Duodenal mucosa (tissue), 2 donors: ENCODE data around the gene MAP2K2.

Experiments used
- H3K27ac ChIP-seq: one replicate; pipeline ENCODE4 v1.7.0; 2013; ENCODE audit warnings: low read depth, low read length
- H3K27me3 ChIP-seq, 2 donors: one replicate each; pipeline ENCODE4 v1.7.0; 2013; ENCODE audit warnings: low read length in 2 of 2, control low read depth in 1 of 2; ENCODE audit not compliant: insufficient read depth in 2 of 2, control insufficient read depth in 1 of 2
- H3K36me3 ChIP-seq, 2 donors: one replicate each; pipeline ENCODE4 v1.7.0; 2013; ENCODE audit warnings: low read length in 2 of 2, control low read depth in 1 of 2; ENCODE audit not compliant: insufficient read depth in 2 of 2, control insufficient read depth in 1 of 2
- H3K4me1 ChIP-seq, 2 donors: one replicate each; pipeline ENCODE4 v1.7.0; 2013; ENCODE audit warnings: low read length in 2 of 2, control low read depth in 1 of 2; ENCODE audit not compliant: insufficient read depth in 2 of 2, control insufficient read depth in 1 of 2
- H3K4me3 ChIP-seq, 2 donors: one replicate each; pipeline ENCODE4 v1.7.0; 2013; ENCODE audit warnings: low read length in 2 of 2, low read depth in 1 of 2
- H3K9ac ChIP-seq, 2 donors: one replicate each; pipeline ENCODE4 v1.7.0; 2013; ENCODE audit warnings: low read length in 2 of 2, low read depth in 1 of 2
- H3K9me3 ChIP-seq, 2 donors: one replicate each; pipeline ENCODE4 v1.7.0; 2013; ENCODE audit warnings: low read length in 2 of 2, control low read depth in 1 of 2; ENCODE audit not compliant: control insufficient read depth in 1 of 2

The MAP2K2 gene

DNA sequence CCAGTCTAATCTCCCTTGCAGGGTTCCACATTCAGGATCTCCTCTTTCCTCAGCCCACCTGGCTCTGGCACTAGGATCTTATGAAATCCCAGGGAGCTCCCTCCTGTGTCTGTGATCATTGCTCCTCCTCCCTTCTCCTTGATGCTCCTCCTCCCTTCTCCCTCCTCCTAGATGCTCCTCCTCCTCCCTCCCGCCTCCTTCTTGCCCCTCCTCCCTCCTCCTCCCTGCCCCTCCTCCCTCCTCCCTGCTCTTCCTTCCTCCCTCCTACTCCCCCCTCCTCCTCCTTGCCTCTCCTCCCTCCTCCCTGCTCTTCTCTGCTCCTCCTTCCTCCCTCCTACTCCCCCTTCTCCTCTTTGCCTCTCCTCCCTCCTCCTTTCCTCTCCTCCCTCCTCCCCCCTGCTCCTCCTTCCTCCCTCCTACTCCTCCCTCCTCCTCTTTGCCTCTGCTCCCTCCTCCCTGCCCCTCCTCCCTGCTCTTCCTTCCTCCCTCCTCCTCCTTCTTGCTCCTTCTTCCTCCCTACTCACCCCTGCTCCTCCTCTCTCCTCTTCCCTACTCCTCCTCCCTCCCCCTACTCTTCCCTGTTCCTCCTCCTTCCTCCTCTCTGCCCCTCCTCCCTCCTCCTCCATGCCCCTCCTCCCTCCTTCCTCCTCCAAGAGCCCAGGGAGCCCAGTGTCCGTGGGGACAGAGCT, 42.3 kb downstream of the MAP2K2 start:
- Histone ChIP-seq H3K27me3 (no peaks in the 10 kb centered on the region), H3K36me3 (no peaks in the 10 kb centered on the region), H3K4me1 (peaks cover 25 to 33% of the 10 kb centered on the region in 2 donors), H3K9me3 (no peaks in the 10 kb centered on the region), H3K9ac (no peak overlapping the region), H3K27ac (no peak overlapping the region), H3K4me3 (no peak overlapping the region)

DNA sequence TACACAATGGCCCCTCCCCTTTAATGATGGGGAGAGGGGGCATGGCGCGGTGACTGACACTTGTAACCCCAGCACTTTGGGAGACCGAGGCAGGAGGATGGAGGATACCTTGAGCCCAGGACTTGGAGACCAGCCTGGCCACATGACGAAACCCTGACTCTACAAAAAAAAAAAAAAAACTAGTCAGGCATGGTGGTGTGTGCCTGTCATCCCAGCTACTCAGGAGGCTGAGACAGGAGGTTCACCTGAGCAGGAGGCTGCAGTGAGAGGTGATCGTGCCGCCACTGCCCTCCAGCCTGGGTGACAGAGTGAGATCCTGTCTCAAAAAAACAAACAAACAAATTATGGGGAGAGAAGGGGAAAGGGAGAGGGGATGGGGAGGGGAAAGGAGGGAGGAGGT, 43.4 kb downstream of the MAP2K2 start:
- Histone ChIP-seq H3K36me3 (no peaks in the 10 kb centered on the region), H3K9me3 (no peaks in the 10 kb centered on the region), H3K4me3 (no peak overlapping the region), H3K9ac (no peak overlapping the region), H3K4me1 (peaks cover 25 to 26% of the 10 kb centered on the region in 2 donors), H3K27ac (no peak overlapping the region), H3K27me3 (no peaks in the 10 kb centered on the region)

DNA sequence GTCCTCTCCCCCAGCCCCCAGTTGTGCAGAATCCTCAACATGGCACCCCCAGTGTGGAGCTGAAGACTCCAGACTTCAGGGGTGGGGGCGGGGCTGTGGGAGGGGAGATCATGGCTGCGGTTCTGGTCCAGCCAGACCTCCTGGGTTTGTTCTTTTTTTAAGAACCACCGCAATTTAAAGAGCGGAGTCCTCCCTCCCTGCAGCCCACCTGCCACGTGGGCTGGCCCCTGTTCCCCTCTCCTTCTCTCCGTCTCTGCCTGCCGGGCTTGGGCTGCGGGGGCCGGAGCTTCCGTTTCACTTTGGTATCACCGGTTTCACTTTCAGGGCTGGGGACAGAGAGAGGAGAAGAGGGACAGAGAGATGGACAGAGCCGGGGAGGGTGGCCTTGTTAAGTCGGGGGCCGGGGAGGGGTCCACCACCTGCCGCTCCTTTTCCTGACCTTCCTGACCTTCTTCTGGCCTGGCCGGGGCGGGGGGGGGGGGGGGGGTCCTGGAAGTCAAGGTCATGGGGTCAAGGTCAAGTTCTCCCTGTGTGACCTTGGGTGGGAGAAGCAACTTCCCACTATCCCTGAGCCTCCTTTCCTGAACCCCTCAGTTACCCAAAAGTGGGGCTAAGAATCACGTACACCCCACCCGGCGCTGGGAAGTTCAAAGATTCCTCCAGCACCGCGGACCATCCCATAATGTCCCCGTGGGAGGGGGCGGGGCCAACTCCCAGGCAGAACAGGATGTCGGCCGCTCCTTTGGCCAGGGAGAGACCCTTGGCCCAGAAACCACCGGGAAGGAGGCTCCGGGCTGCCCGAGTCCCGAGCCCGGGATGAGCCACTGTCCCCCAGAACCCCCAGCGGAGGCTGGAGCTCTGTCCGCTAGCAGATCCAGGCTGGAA, 45.9 kb downstream of the MAP2K2 start:
- Histone ChIP-seq H3K4me1 (peaks cover 12 to 16% of the 10 kb centered on the region in 2 donors), H3K9me3 (no peaks in the 10 kb centered on the region), H3K36me3 (no peaks in the 10 kb centered on the region), H3K27me3 (no peaks in the 10 kb centered on the region), H3K27ac (peak overlapping the region; percentile 50), H3K4me3 (peak overlapping the region; percentile 64 to 76), H3K9ac (peak overlapping the region; percentile 64)

DNA sequence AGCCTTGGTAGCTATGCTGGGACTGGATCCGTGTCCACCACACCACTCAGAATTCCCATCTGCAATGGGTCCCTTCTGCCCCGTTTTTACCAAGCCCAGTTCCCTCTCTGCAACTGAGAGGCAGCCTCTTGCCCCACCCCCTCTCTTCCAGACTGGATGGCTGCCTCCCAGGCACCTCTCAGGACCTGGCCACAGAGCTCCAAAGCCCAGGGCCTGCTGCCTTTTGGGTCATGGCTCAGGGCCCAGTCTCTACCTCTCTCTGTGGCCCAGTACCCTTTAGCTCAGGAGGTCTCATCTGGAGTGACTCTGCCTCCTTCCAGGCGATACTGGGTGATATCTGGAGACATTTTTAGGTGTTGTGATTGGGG, 46.9 kb downstream of the MAP2K2 start:
- Histone ChIP-seq H3K9ac (peak overlapping the region in 1 of 2 donors; percentile 64), H3K4me1 (peaks cover 12 to 16% of the 10 kb centered on the region in 2 donors)

DNA sequence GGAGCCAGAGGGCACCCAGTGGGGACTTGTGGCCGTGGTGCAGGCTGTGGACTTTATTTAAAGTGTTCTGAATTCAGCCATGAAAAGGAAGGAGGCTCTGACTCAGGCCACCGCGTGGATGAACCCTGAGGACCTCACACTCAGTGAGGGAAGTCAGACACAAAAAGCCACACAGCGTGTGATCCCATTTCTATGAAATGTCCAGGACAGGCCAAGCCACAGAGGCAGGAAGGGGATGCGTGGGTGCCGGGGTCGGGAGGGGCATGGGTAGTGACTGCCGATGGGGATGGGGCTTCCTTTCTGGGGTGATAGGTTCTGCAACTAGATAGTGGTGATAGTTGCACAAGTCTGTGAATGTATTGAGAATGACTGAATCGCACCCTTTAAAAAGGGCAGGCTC, 48.5 kb downstream of the MAP2K2 start:
- Histone ChIP-seq H3K27me3 (no peaks in the 10 kb centered on the region), H3K27ac (no peak overlapping the region), H3K36me3 (no peaks in the 10 kb centered on the region), H3K4me3 (no peak overlapping the region), H3K9me3 (no peaks in the 10 kb centered on the region), H3K9ac (no peak overlapping the region), H3K4me1 (peaks cover 12 to 16% of the 10 kb centered on the region in 2 donors)

More for the DNA sequence above, 46.9 kb downstream of the MAP2K2 start:
- no peaks in the 10 kb centered on the region for H3K9me3 ChIP-seq
- no peaks in the 10 kb centered on the region for H3K27me3 ChIP-seq
- no peak overlapping the region for H3K27ac ChIP-seq
- no peaks in the 10 kb centered on the region for H3K36me3 ChIP-seq
- no peak overlapping the region for H3K4me3 ChIP-seq

DNA sequence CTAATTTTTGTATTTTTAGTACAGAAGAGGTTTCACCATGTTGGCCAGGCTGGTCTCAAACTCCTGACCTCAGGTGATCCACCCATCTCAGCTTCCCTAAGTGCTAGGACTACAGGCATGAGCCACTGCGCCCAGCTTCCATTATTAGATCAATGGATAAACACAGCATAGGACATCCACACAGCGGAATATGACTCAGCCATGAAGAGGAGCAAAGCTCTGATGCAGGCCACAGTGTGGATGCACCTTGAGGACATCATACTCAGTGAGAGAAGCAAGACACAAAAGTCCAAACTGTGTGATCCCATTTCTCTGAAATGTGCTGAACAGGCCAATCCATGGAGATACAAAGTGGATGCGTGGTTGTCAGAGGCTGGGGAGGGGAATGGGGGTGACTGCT, 52.3 kb downstream of the MAP2K2 start:
- H3K27me3 ChIP-seq, result no peaks in the 10 kb centered on the region
- no peaks in the 10 kb centered on the region for H3K9me3 ChIP-seq
- H3K4me3 ChIP-seq, result no peak overlapping the region
- no peak overlapping the region for H3K9ac ChIP-seq
- peaks cover 10 to 12% of the 10 kb centered on the region in 2 donors for H3K4me1 ChIP-seq
- H3K27ac ChIP-seq, result no peak overlapping the region
- no peaks in the 10 kb centered on the region for H3K36me3 ChIP-seq

DNA sequence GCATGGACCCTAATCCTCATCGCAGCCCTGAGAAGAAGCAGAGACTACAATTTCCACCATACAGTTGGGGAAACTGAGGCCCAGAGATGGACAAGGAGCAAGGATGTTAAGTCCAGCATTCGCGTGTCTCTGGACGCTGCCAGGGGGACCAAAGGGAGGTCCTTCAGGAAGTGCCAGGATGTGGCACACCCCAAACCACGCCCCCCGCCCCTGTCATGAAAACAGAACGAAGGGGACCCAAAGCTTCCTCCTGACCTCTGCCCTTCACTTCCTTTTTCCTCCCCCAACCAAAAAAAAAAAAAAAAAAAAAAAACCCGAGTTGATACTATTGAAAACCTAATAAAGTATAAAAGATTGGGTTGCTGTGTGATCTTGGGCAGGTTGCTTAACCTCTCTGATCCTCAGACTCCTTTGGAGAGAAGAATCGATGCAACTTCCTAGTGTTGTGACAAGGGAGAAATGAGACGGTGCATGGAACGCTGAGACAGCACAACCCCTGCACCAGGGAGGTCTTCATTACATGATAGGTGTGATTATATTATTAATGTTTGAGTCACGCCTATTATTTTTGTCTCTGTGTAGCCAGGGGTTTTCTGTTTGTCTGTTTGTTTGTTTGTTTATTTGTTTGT, 54.5 kb downstream of the MAP2K2 start:
- H3K9ac ChIP-seq, result no peak overlapping the region
- peaks cover 10 to 12% of the 10 kb centered on the region in 2 donors for H3K4me1 ChIP-seq
- H3K4me3 ChIP-seq, result peak overlapping the region in 1 of 2 donors; percentile 35
- H3K27me3 ChIP-seq, result no peaks in the 10 kb centered on the region
- no peaks in the 10 kb centered on the region for H3K9me3 ChIP-seq
- no peaks in the 10 kb centered on the region for H3K36me3 ChIP-seq
- no peak overlapping the region for H3K27ac ChIP-seq

DNA sequence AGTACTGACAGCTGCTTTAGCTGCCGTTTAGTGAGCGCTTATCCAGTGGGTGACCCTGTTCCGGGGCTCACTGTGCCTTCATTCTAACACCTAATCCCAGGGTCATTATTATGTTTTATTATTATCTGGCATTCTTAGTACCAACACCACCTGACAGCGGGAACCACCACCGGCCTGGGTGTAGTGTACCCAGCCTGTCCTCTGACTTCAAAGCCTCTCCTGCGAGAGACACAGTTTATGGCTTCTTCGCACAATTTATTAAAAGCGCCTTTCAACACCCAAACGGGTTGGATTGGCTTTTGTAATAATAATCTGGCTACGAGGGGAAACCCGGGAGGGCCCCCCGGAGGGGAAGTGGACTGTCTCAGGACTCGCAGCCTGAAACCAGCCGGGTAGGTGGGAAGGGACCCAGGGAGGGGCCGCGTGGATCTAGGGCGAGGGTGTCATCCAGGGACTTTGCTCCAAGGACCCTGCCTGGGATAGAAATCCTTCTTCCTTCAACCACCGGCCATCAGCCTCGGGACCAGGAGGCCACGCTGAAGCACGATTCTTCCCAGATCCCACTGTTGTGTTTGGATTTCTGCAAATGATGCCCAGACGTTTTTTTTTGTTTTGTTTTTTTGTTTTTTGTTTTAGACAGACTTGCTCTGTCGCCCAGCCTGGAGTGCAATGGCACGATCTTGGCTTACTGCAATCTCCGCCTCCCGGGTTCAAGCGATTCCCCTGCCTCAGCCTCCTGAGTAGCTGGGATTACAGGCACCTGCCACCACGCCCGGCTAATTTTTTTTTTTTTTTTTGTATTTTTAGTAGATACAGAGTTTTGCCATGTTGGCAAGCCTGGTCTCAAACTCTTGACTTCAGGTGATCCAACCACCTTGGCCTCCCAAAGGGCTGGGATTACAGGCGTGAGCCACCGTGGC, 55.6 kb downstream of the MAP2K2 start:
- Histone ChIP-seq H3K4me3 (peak overlapping the region; percentile 56 to 62), H3K27me3 (no peaks in the 10 kb centered on the region), H3K27ac (peak overlapping the region; percentile 95), H3K9me3 (no peaks in the 10 kb centered on the region), H3K36me3 (peaks cover 0 to 1% of the 10 kb centered on the region in 2 donors), H3K9ac (peak overlapping the region; percentile 71 to 76), H3K4me1 (peaks cover 15 to 17% of the 10 kb centered on the region in 2 donors)

DNA sequence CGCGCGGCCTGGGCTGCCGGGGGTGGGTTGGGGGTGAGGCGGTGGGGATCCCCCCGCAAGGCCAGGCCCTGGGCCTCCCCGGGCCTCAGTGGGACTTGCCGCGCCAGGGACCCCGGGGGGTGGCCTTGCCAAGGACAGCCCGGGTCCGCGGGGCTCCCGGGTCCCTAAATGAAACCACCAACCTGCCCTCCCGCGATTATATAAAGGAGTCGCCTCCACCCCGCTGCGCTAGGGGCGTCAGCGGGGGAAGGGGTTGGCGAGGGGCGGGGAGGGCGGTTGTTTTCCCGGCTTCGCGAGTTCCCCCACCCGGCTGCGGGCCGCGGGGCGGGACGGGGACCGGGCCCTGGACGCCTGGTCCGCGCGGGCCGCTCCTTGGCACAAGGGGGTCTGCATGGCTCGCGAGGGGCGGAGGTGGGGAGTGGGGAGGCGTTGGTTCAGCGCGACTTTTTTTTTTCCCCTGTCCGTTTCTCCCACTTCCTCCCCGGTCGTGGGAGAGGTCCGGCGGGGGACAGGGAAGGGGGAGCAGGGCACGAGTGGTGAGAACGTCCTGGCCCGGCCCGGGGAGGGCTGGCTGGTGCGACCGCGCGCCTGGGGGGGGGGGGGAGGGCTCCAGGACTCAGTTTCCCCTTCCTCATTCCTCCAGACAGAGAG, 56.4 kb downstream of the MAP2K2 start:
- peaks cover 0 to 6% of the 10 kb centered on the region in 2 donors for H3K36me3 ChIP-seq
- H3K9me3 ChIP-seq, result no peaks in the 10 kb centered on the region
- no peaks in the 10 kb centered on the region for H3K27me3 ChIP-seq
- H3K27ac ChIP-seq, result peak overlapping the region; percentile 95
- peak overlapping the region; percentile 71 to 76 for H3K9ac ChIP-seq
- H3K4me3 ChIP-seq, result peak overlapping the region; percentile 56 to 62
- peaks cover 23 to 25% of the 10 kb centered on the region in 2 donors for H3K4me1 ChIP-seq
